ENCODE results near the gene CALD1.

DNA sequence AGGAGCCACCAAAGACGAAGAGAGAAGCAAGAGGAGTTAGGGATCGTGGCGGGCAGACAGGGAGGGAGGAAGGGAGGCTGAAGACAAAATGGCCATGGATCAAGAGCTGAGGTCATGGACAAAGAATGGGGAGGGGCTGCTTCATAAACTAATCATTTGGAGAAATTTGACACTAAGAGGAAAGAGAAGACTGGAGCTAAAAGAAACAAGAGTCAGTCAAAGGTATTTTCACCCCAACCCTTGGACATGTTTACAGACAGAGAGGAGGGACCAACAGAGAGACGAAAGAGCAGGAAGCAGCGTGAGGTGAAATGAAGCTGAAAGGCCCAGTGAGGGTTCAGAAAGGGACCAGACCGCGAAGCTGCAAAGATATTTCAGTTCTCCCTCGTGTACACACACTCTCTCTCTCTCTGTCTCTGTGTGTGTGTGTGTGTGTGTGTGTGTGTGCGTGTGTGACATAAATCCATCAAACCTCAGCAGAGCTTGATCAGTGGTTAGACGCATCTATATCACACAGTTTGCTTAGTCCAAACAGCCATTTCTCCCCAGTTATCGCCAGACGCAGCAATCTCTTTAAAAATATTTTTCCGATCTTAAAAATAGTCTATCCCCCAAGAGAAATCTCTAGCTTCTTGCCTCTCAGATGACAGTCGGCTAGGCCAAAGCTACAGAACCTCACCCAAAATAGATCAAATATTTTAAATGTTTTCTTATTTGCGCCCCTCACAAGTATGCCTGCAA lies 12.5 kb upstream of the CALD1 start:
- no peak for TF ChIP-seq ZFX (IDR thresholded peaks at IDR 0.05; ENCODE audit: borderline replicate concordance)
- TF ChIP-seq, protein P1, sequence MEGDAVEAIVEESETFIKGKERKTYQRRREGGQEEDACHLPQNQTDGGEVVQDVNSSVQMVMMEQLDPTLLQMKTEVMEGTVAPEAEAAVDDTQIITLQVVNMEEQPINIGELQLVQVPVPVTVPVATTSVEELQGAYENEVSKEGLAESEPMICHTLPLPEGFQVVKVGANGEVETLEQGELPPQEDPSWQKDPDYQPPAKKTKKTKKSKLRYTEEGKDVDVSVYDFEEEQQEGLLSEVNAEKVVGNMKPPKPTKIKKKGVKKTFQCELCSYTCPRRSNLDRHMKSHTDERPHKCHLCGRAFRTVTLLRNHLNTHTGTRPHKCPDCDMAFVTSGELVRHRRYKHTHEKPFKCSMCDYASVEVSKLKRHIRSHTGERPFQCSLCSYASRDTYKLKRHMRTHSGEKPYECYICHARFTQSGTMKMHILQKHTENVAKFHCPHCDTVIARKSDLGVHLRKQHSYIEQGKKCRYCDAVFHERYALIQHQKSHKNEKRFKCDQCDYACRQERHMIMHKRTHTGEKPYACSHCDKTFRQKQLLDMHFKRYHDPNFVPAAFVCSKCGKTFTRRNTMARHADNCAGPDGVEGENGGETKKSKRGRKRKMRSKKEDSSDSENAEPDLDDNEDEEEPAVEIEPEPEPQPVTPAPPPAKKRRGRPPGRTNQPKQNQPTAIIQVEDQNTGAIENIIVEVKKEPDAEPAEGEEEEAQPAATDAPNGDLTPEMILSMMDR (IDR thresholded peaks at IDR 0.05), result no peak
